NCI-H128 (cell line): ENCODE results near the gene GDNF.

ENCODE experiments used
- DNase-seq: peaks from one replicate; lab custom pipeline; 2025; ENCODE audit not compliant: unreplicated experiment; lab: John Stamatoyannopoulos, UW

GDNF gene

GRCh38 chr5:37847978-37848425 lies 8.2 kb upstream of the GDNF start:
- DNase-seq = peak; percentile 88

GRCh38 chr5:37846786-37847310 lies 7.0 kb upstream of the GDNF start:
- DNase-seq = no peak

DNA sequence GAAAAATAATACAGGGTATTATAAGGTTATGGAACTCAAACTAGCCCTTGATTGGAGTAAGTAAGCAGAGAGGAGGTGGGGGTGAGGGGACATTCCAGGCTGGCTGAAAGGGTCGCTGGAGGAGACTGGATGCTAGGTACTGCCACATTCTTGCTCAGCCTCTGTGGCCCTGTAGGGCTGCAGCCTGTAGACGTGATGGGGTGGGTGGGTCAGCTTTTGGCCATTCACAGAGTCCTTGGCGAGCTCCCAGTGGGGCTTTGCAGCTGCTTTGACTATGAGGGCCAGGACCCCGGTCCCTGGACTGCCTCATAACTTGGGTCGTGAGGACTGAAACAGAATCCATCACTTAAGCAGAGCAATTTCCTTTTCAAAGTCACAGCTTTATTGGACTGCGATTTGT lies 4.2 kb upstream of the GDNF start:
- DNase-seq = no peak

GRCh38 chr5:37842048-37842447 lies 2.2 kb upstream of the GDNF start:
- no peak for DNase-seq

- no peak for DNase-seq
Measured at GRCh38 chr5:37841203-37841602, 1.4 kb upstream of the GDNF start.

DNA sequence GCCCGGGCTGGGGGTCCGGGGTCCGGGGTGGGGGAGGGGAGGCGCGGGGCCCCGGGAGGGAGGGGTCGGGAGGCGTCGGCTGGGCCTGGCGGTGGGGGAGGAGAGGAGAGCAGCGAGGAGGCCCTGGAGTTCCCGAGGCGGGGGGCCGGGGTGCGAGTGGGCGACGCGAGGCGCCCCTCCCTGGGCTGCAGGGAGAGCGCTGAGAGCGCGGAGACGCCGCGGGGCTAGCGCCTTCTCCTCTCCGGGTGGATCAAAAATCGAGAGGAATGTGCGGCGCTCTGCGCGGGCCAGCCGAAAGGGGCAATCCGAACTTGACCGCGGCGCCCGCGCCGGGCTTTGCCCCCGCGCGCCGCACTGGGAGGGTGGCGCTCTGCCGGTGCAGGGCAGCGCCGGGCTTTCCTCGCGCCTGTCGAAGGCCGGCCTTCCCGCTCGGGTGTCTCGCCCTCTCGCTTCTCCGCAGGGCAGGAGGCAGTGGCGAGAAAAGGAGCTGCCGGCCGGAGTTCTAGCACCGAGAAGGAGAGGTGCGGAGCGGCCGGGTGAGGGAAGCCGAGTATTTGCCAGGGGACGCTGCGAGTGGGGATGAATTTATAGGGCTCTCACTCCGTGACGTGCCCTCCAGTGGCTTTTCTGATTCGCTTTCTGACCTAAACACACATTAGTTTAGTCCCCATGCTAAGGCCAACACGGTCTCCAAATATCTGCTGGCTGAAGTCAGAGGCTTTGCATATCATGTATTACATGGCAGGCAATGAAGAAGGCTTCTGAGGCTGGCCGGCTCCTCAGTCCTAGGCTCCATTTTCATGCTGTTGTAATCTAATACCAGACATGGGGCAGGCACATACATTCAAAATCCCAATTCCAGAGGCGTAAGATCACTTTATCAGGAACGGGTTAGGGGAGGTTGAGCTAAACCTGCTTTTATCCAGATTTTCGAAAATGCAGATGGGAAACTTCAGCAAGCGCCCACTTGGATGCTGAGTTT lies 503 bp upstream of the GDNF start:
- DNase-seq = no peak

DNA sequence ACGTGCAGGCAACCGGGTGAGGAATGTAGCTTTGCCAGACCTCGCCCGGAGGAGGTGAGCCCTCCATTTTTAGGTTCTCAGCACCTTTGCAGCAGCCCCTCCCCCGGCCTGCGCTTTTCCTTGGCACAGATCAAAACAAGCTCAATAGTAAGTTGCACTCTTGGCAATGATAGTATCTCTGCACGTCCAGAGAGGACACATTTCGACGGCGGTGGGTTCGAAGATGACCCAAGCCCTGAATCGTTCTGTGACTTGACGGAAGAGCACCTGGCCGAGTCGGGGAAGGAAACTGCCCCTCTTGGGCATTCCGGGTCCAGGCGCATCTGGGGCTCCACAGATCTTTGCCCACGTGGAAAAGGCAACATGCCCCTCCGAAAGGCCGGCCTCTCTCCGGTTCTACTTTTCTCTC lies 904 bp downstream of the GDNF start:
- no peak for DNase-seq

GRCh38 chr5:37838152-37838932 lies 1.5 kb downstream of the GDNF start:
- DNase-seq = no peak

DNA sequence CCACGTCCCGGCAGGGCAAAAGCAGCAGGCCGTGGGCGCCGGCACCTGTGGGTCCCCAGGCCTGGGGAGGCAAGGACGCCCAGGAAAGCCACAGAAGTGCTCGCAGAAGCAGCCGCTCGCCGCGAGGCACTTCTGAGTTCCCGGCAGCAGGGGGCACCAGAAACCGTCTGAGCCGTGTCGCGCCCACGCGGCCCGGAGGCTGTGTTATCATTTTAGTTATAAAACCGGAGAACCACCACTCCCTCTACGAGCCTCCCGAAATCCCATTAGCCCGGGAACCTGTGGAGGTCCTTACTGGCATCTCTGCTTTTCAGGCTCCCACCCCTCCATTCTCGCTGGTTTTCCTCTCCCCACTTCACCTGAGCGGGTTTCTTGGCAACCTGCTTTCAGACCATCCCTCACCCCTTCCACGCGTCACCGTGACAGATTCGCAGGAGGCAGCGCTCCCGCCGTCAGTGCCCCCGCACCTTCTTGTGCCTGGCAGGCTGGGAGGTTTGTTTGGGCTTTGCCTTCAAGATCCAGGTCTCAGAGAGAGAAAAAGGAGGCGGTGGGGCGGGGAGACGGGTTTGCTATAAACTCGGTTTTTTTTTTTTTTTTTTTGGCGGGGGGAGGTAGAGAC lies 2.3 kb downstream of the GDNF start:
- peak; percentile 29 for DNase-seq

DNA sequence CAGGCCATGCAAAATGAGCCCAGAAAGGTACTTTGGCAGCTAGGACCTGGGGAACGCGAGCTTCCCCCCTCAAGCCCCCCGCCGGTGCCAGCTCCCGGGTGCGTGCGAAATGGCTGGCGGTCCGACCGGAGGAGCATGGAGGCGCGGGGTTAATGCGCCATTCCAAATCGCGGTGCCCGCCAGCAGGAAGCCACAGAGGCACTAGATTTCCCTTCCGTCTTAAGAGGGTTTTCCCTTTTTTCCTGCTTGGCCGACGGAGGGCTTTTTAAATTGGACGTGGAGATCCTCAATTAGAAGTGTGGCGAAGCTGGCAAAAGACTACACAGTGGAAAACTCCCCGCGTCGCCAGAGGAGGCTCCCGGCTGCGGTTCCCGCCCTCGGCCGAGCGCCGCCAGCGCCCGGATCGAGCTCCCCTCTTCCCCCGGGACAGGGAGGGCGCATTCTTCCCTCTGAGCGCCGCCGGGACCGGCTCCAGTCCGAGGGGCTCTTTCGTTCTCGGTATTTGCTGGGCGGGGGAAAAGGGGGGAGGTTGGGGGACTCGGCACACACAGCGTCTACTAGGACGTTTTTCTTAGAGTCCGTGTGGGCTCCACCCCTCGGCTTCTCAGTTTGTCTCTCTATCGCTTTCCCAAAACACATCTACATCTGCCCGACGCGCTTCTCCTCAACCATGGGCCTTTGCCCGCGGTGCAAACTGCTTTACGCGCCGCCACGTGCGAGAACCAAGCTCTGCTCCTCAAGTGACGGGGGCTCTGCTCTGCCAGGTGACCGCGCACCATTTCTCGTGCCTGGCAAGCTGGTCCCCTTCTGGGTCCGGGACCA lies 3.0 kb downstream of the GDNF start:
- DNase-seq = no peak

GRCh38 chr5:37836235-37836591 lies 3.6 kb downstream of the GDNF start:
- DNase-seq = no peak

GRCh38 chr5:37835380-37835973 lies 4.4 kb downstream of the GDNF start:
- no peak for DNase-seq

GRCh38 chr5:37834542-37835379 lies 5.1 kb downstream of the GDNF start:
- no peak for DNase-seq

DNA sequence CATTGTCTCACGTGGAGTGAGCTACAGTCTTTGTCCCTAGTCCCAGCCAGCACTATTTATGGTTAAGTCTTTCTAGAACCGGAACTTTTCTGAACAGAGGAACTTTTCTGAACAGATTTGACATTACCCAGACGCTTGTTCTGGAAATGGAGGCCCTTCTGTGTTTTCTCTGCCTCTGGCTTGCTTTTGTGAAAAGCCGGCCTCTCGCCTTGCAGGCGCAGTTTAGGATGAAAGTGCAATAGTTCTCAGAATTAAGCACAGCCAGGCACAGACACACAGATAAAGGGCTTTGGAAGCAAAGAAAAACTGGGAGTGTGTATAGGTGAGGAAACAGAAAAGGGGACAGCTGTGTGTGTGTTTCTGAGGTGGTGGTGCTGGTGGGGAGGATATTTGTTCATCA lies 5.9 kb downstream of the GDNF start:
- DNase-seq = no peak

DNA sequence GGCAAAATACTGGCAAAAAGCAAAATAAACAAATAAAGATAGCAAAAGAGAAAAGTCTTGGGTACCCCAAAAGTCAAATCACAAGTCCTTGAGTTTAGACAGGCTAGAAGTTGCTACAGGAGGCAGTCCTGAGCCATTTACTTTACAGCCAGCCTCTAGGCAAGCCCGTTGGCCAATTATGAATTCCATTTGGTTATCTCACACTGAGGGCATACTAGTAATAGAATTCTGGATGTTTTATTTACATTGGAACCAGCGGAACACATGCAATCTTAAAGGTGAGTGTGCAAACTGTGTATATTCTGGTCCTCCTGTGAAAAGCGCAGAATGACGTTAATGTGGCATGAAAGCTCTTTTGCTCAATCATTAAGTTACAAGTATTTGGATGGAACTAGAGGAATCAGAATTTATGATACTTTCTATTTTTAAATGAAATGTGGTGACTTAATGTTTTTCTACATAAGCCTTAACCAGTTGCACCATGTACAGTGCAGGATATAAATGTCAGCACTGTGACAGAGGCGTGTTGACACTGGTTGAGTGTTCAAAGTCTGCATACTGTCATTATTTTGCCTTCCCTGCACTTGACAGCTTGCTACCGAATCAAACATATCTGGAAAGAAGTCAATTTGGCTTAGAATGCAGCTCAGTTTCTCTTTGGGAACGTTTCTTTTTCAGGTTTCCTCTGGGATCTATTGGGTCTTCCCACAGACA lies 7.9 kb downstream of the GDNF start:
- no peak for DNase-seq

DNA sequence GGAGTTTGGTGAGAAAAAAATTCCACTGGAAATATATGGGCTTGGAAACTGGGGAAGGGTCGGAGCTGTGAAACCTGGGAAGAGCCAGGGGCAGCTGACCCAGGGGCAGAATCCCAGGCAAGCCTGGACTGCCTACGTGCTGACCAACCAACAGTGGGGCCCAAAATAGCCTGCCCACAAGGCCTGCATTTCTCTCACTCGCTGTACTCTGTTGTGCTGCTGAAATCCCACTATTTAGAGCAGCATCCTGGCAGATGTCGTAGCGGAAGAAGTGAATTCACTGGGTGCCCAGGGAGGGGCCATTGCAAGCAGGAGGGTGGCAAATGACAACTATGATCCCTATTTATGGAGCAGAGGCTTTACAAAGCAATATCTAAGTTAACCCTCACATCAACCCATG lies 9.5 kb downstream of the GDNF start:
- no peak for DNase-seq

DNA sequence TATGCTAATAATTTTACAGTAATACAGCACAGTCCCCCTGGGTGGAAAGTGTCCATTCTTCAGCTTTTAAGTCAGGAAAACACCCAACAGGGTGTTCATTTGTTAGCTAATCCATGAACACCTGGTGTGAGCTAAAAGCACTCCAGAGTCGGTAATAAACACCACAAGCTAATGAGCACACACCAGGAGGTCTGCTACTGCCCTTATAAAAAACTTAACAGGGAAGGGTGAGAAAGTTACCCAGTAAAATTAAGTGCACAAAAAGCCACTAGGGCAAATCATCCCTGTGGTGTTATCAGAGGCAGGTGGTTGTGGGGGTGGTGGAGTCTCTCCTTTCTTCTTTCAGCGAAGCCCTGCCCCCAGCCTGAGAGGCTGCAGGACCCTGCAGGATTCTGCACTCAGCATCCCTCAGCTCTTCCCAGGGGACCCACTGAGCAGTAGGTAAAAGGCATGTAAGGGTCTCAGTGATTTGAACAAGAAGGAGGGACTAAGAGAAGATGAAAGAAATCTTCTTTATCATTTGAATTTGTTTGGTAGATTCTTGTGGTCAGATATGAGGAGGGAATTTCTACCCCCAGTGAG lies 14.4 kb downstream of the GDNF start:
- peak; percentile 52 for DNase-seq

GRCh38 chr5:37823433-37824152 lies 16.2 kb downstream of the GDNF start:
- DNase-seq = no peak
